Neural cell (in vitro differentiated cells): ENCODE measurements around the gene MEDAG. TPM values are rescaled to one million over a fixed set of nuclear protein-coding genes. Genes with fewer than 3 reads are reported as not detected.

ENCODE experiments used
- H2AFZ ChIP-seq: fragments of 200-600, 300-800 bp; sonication (generic), shearing (Covaris generic); 2 replicates; pipeline ENCODE4 v1.6.0; 2014; ENCODE audit warnings: low read depth, mild to moderate bottlenecking, antibody characterized with exemption, low read length, moderate library complexity
- H3F3A ChIP-seq: fragments of 200-600 bp; shearing (Covaris generic); 2 replicates; pipeline ENCODE4 v1.6.1; 2016; ENCODE audit warnings: mild to moderate bottlenecking, moderate library complexity, mixed read lengths, antibody characterized with exemption, low read length; ENCODE audit not compliant: insufficient read depth, poor library complexity, severe bottlenecking
- H3K27ac ChIP-seq: fragments of 200-600, 300-800 bp; sonication (generic), shearing (Covaris generic); 2 replicates; pipeline ENCODE4 v1.5.1; 2014; ENCODE audit warnings: mild to moderate bottlenecking, low read length, moderate library complexity
- H3K27me3 ChIP-seq: fragments of 300-800, 200-600 bp; sonication (generic), shearing (Covaris generic); 2 replicates; pipeline ENCODE4 v1.6.0; 2014; ENCODE audit warnings: mild to moderate bottlenecking, low read depth, low read length, moderate library complexity; ENCODE audit not compliant: insufficient read depth
- H3K36me3 ChIP-seq: fragments of 300-800, 200-600 bp; sonication (generic), shearing (Covaris generic); 2 replicates; pipeline ENCODE4 v1.5.1; 2014; ENCODE audit warnings: mild to moderate bottlenecking, antibody characterized with exemption, low read length, moderate library complexity; ENCODE audit not compliant: insufficient read depth
- H3K4me2 ChIP-seq: fragments of 300-800, 200-600 bp; sonication (generic), shearing (Covaris generic); 2 replicates; pipeline ENCODE4 v1.6.0; 2014; ENCODE audit warnings: mild to moderate bottlenecking, low read length
- H3K4me3 ChIP-seq: fragments of 300-800, 200-600 bp; sonication (generic), shearing (Covaris generic); 2 replicates; pipeline ENCODE4 v1.5.1; 2014; ENCODE audit warnings: mild to moderate bottlenecking, low read length, moderate library complexity
- H3K79me2 ChIP-seq: fragments of 200-600 bp; shearing (Covaris generic); replicated peaks from 2 replicates; pipeline ENCODE4 v1.6.0; 2014; ENCODE audit warnings: mild to moderate bottlenecking, low read length, moderate library complexity; ENCODE audit not compliant: insufficient read depth
- H3K9ac ChIP-seq: fragments of 300-800, 200-600 bp; sonication (generic), shearing (Covaris generic); 2 replicates; pipeline ENCODE4 v1.6.1; 2016; ENCODE audit warnings: mild to moderate bottlenecking, low read length, mixed read lengths
- H3K9me2 ChIP-seq: fragments of 200-600 bp; shearing (Covaris generic); 2 replicates; pipeline ENCODE4 v1.6.1; 2016; ENCODE audit warnings: mild to moderate bottlenecking, low read length, mixed read lengths; ENCODE audit not compliant: insufficient read depth
- H3K9me3 ChIP-seq: fragments of 200-600, 300-800 bp; sonication (generic), shearing (Covaris generic); 2 replicates; pipeline ENCODE4 v1.6.1; 2016; ENCODE audit warnings: mild to moderate bottlenecking, mixed run types, low read length, moderate library complexity, mixed read lengths
- H4K20me1 ChIP-seq: fragments of 200-600 bp; shearing (Covaris generic); 2 replicates; pipeline ENCODE4 v1.6.1; 2016; ENCODE audit warnings: mild to moderate bottlenecking, mixed run types; ENCODE audit not compliant: insufficient read depth
- CTCF ChIP-seq: fragments of 450-650 bp; IDR thresholded peaks from 2 replicates; pipeline ENCODE4 v1.5.1; 2014; ENCODE audit warnings: antibody characterized with exemption, mild to moderate bottlenecking, moderate library complexity; ENCODE audit not compliant: poor library complexity, severe bottlenecking
- EP300 ChIP-seq: fragments of 450-650 bp; conservative IDR thresholded peaks from 2 replicates; pipeline ENCODE4 v1.6.1; 2014; ENCODE audit warnings: antibody characterized with exemption, mild to moderate bottlenecking, moderate library complexity; ENCODE audit not compliant: poor library complexity, severe bottlenecking
- EZH2 ChIP-seq: fragments of 200-600, 300-800 bp; shearing (Covaris generic), sonication (generic); IDR thresholded peaks from 2 replicates; pipeline ENCODE4 v1.6.1; 2014; ENCODE audit warnings: antibody characterized with exemption, low read length, borderline replicate concordance, mild to moderate bottlenecking; ENCODE audit not compliant: insufficient read depth, poor library complexity, severe bottlenecking
- MXI1 ChIP-seq: fragments of 450-650 bp; conservative IDR thresholded peaks from 2 replicates; pipeline ENCODE4 v1.6.1; 2014; ENCODE audit warnings: antibody characterized with exemption, mild to moderate bottlenecking; ENCODE audit not compliant: poor library complexity, severe bottlenecking
- POLR2AphosphoS5 ChIP-seq: IDR thresholded peaks from 2 replicates; pipeline ENCODE4 v1.6.1; 2012
- RAD21 ChIP-seq: fragments of 450-650 bp; conservative IDR thresholded peaks from 2 replicates; pipeline ENCODE4 v1.6.1; 2014; ENCODE audit warnings: antibody characterized with exemption, mild to moderate bottlenecking, moderate library complexity
- REST ChIP-seq: IDR thresholded peaks from 2 replicates; pipeline ENCODE4 v1.6.1; 2012; ENCODE audit warnings: borderline replicate concordance
- SMC3 ChIP-seq: fragments of 450-650 bp; conservative IDR thresholded peaks from 2 replicates; pipeline ENCODE4 v1.6.1; 2014; ENCODE audit warnings: antibody characterized with exemption, mild to moderate bottlenecking, moderate library complexity; ENCODE audit not compliant: poor library complexity
- TAF1 ChIP-seq: IDR thresholded peaks from 2 replicates; pipeline ENCODE4 v1.6.1; 2012; ENCODE audit warnings: low read depth
- polyA plus RNA-seq: library from polyadenylated mRNA; depleted of rRNA; stranded (reverse); fragments of >200 nt; gene quantifications from 2 replicates; pipeline ENCODE4 v1.2.3, GENCODE V29; 2014

Gene MEDAG
- polyA plus RNA-seq, 1 donor from 2014 or later, result not detected

- H3F3A ChIP-seq, result no peaks in the 10 kb centered on the region
- H3K27ac ChIP-seq, result no peak overlapping the region
- H3K36me3 ChIP-seq, result no peaks in the 10 kb centered on the region
- no peak overlapping the region for H2AFZ ChIP-seq
- no peak overlapping the region for H3K9ac ChIP-seq
- H3K27me3 ChIP-seq, result no peaks in the 10 kb centered on the region
- no peaks in the 10 kb centered on the region for H4K20me1 ChIP-seq
- no peak overlapping the region for H3K4me2 ChIP-seq
- H3K4me3 ChIP-seq, result no peak overlapping the region
- no peaks in the 10 kb centered on the region for H3K79me2 ChIP-seq
- H3K9me2 ChIP-seq, result no peaks in the 10 kb centered on the region
- H3K9me3 ChIP-seq, result no peaks in the 10 kb centered on the region
- TF ChIP-seq SMC3 (no peak), MXI1 (no peak), RAD21 (no peak), EP300 (no peak), TAF1 (no peak), REST (no peak), EZH2 (no peak), POLR2AphosphoS5 (no peak), CTCF (no peak)
Observed at GRCh38 chr13:30880856-30881155, 25.3 kb upstream of the MEDAG start.

- Histone ChIP-seq H3F3A (no peaks in the 10 kb centered on the region), H3K27ac (no peak overlapping the region), H3K9me2 (no peaks in the 10 kb centered on the region), H3K79me2 (no peaks in the 10 kb centered on the region), H3K4me2 (no peak overlapping the region), H3K9me3 (no peaks in the 10 kb centered on the region), H3K36me3 (no peaks in the 10 kb centered on the region), H2AFZ (no peak overlapping the region), H3K9ac (no peak overlapping the region), H3K4me3 (no peak overlapping the region), H3K27me3 (no peaks in the 10 kb centered on the region), H4K20me1 (no peaks in the 10 kb centered on the region)
- TF ChIP-seq SMC3 (no peak), CTCF (no peak), REST (no peak), EP300 (no peak), TAF1 (no peak), POLR2AphosphoS5 (no peak), EZH2 (no peak), MXI1 (no peak), RAD21 (no peak)
Observed at GRCh38 chr13:30881191-30881651, 24.9 kb upstream of the MEDAG start.
